HTR-8/SVneo (cell line): ENCODE results near the gene PITPNC1.
"Not testable (repeated sequence)": the region's sequence is repeated elsewhere in the genome, so short reads cannot be mapped to it uniquely, and the experiment has no call there.

Experiments
- DNase-seq: peaks from one replicate; pipeline ENCODE4 v3.0.0; 2011; ENCODE audit warnings: low spot score, mixed read lengths; ENCODE audit not compliant: insufficient read length
- FAIRE-seq: peaks from 2 replicates; lab custom pipeline; 2011; peaks lifted over from hg19 to GRCh38; lab: Jason Lieb, UNC

The PITPNC1 gene

GRCh38 chr17:67376737-67377487, at the start of gene PITPNC1:
PITPNC1 (plus strand) TSS chr17:67377281.
- peak; percentile 97 for FAIRE-seq
- peak; percentile 83 for DNase-seq

- DNase-seq: no peak
Measured at GRCh38 chr17:67328026-67328425, 49.1 kb upstream of the PITPNC1 start.

GRCh38 chr17:67331381-67332161, 45.5 kb upstream of the PITPNC1 start:
- DNase-seq: not testable (repeated sequence)

More at GRCh38 chr17:67328026-67328425, 49.1 kb upstream of the PITPNC1 start:
- no peak for FAIRE-seq

GRCh38 chr17:67332162-67332508, 44.9 kb upstream of the PITPNC1 start:
- DNase-seq, FAIRE-seq: not testable (repeated sequence)

More at GRCh38 chr17:67331381-67332161, 45.5 kb upstream of the PITPNC1 start:
- not testable (repeated sequence) for FAIRE-seq

GRCh38 chr17:67335245-67335835, 41.7 kb upstream of the PITPNC1 start:
- FAIRE-seq (no peak), DNase-seq (no peak)

- FAIRE-seq: no peak
- no peak for DNase-seq
Measured at GRCh38 chr17:67336859-67337258, 40.2 kb upstream of the PITPNC1 start.

GRCh38 chr17:67338353-67338752, 38.7 kb upstream of the PITPNC1 start:
- FAIRE-seq, DNase-seq: not testable (repeated sequence)

- FAIRE-seq: no peak
- no peak for DNase-seq
Measured at GRCh38 chr17:67343237-67343636, 33.8 kb upstream of the PITPNC1 start.

GRCh38 chr17:67347826-67348225, 29.3 kb upstream of the PITPNC1 start:
- DNase-seq (no peak), FAIRE-seq (no peak)

GRCh38 chr17:67349420-67349819, 27.7 kb upstream of the PITPNC1 start:
- FAIRE-seq (no peak), DNase-seq (no peak)

GRCh38 chr17:67353161-67353560, 23.9 kb upstream of the PITPNC1 start:
- FAIRE-seq (no peak), DNase-seq (no peak)

- DNase-seq (no peak), FAIRE-seq (no peak)
Measured at GRCh38 chr17:67353929-67354574, 23.0 kb upstream of the PITPNC1 start.

- no peak for FAIRE-seq
Measured at GRCh38 chr17:67358612-67359011, 18.5 kb upstream of the PITPNC1 start.

GRCh38 chr17:67359960-67360791, 16.9 kb upstream of the PITPNC1 start:
- peak; percentile 77 for FAIRE-seq
- no peak for DNase-seq

More at GRCh38 chr17:67358612-67359011, 18.5 kb upstream of the PITPNC1 start:
- no peak for DNase-seq

- FAIRE-seq: no peak
Measured at GRCh38 chr17:67360880-67361279, 16.2 kb upstream of the PITPNC1 start.

GRCh38 chr17:67362173-67362572, 14.9 kb upstream of the PITPNC1 start:
- DNase-seq: no peak
- FAIRE-seq: no peak

More at GRCh38 chr17:67360880-67361279, 16.2 kb upstream of the PITPNC1 start:
- no peak for DNase-seq

- DNase-seq: no peak
Measured at GRCh38 chr17:67364847-67365737, 12.0 kb upstream of the PITPNC1 start.

GRCh38 chr17:67365738-67366192, 11.3 kb upstream of the PITPNC1 start:
- DNase-seq (no peak), FAIRE-seq (peak; percentile 9)

More at GRCh38 chr17:67364847-67365737, 12.0 kb upstream of the PITPNC1 start:
- peak; percentile 9 for FAIRE-seq
